Fibroblast of lung (primary cell): ENCODE results near the gene MYO5B.

Source experiments
- CTCF ChIP-seq, 2 donors: IDR thresholded peaks in 1 of 2; conservative IDR thresholded peaks in 1 of 2; 1 replicate in 1 of 2; 2 replicates in 1 of 2; pipeline ENCODE4 v1.5.1; 2011 to 2012; ENCODE audit warnings: low read length in 2 of 2, control low read depth in 1 of 2, inconsistent platforms in 1 of 2, low read depth in 1 of 2, mild to moderate bottlenecking in 1 of 2
- EZH2 ChIP-seq: IDR thresholded peaks from 2 replicates; pipeline ENCODE4 v1.5.1; 2012; ENCODE audit warnings: low read length, control low read depth, mild to moderate bottlenecking; ENCODE audit errors: missing control alignments

- TF ChIP-seq CTCF (conservative IDR thresholded peaks at IDR 0.05 in 1 of 2, IDR thresholded peaks at IDR 0.05 in 1 of 2; ENCODE audit: low read depth in 1 of 2, low read length in 2 of 2): no peak
- no peak for TF ChIP-seq EZH2
Measured at GRCh38 chr18:50044402-50044801, 150.5 kb downstream of the MYO5B start.
